ENCODE results near the gene TMEM156. TPM values are rescaled to one million over a fixed set of nuclear protein-coding genes. Genes with fewer than 3 reads are reported as not detected.
"Not testable (repeated sequence)": the region's sequence is repeated elsewhere in the genome, so short reads cannot be mapped to it uniquely, and the experiment has no call there.

The TMEM156 gene
- total RNA-seq, 1 donor from 2014 or later: not detected

GRCh38 chr4:38993683-38994082 is 38.5 kb downstream of the TMEM156 start:
- no peak for TF ChIP-seq CTCF (IDR thresholded peaks at IDR 0.05; ENCODE audit: borderline replicate concordance)
- no peak for DNase-seq
- no peaks in the 10 kb centered on the region for H3K9me3 ChIP-seq (replicated peaks)
- intact Hi-C loops (cut with micrococcal nuclease): no loop called here
- H3K27me3 ChIP-seq (ENCODE audit: low read depth): no peaks in the 10 kb centered on the region
- H3K27ac ChIP-seq (replicated peaks): no peak overlapping the region
- no peaks in the 10 kb centered on the region for H3K36me3 ChIP-seq
- no peak overlapping the region for H3K4me3 ChIP-seq
- H3K4me1 ChIP-seq: no peaks in the 10 kb centered on the region

- no peak for DNase-seq
- no peaks in the 10 kb centered on the region for H3K9me3 ChIP-seq (replicated peaks)
- H3K4me3 ChIP-seq: no peak overlapping the region
- peaks cover 13% of the 10 kb centered on the region for H3K4me1 ChIP-seq
- H3K27me3 ChIP-seq (ENCODE audit: low read depth): no peaks in the 10 kb centered on the region
- H3K27ac ChIP-seq (replicated peaks): no peak overlapping the region
- TF ChIP-seq CTCF (IDR thresholded peaks at IDR 0.05; ENCODE audit: borderline replicate concordance): no peak
- no peaks in the 10 kb centered on the region for H3K36me3 ChIP-seq
- intact Hi-C loops (cut with micrococcal nuclease): no loop called here
Observed at GRCh38 chr4:38990241-38990640, 42.0 kb downstream of the TMEM156 start.

GRCh38 chr4:38989487-38989886 is 42.7 kb downstream of the TMEM156 start:
- Histone ChIP-seq H3K4me3 (no peak overlapping the region), H3K27ac (replicated peaks) (no peak overlapping the region), H3K27me3 (ENCODE audit: low read depth) (no peaks in the 10 kb centered on the region), H3K9me3 (replicated peaks) (no peaks in the 10 kb centered on the region), H3K36me3 (no peaks in the 10 kb centered on the region), H3K4me1 (peaks cover 13% of the 10 kb centered on the region)
- intact Hi-C loops (cut with micrococcal nuclease): no loop called here
- no peak for DNase-seq
- no peak for TF ChIP-seq CTCF (IDR thresholded peaks at IDR 0.05; ENCODE audit: borderline replicate concordance)

- H3K27me3 ChIP-seq (ENCODE audit: low read depth); intact Hi-C loops (cut with micrococcal nuclease); H3K36me3 ChIP-seq; H3K9me3 ChIP-seq (replicated peaks); H3K27ac ChIP-seq (replicated peaks); H3K4me3 ChIP-seq; DNase-seq: not testable (repeated sequence)
- H3K4me1 ChIP-seq: peaks cover 13% of the 10 kb centered on the region
Observed at GRCh38 chr4:38988353-38988752, 43.9 kb downstream of the TMEM156 start.

- H3K27ac ChIP-seq (replicated peaks): peak overlapping the region; percentile 32
- H3K4me3 ChIP-seq: no peak overlapping the region
- DNase-seq: no peak
- peaks cover 13% of the 10 kb centered on the region for H3K4me1 ChIP-seq
- TF ChIP-seq CTCF (IDR thresholded peaks at IDR 0.05; ENCODE audit: borderline replicate concordance): no peak
- H3K36me3 ChIP-seq: no peaks in the 10 kb centered on the region
- no peaks in the 10 kb centered on the region for H3K9me3 ChIP-seq (replicated peaks)
- intact Hi-C loops (cut with micrococcal nuclease): no loop called here
- no peaks in the 10 kb centered on the region for H3K27me3 ChIP-seq (ENCODE audit: low read depth)
Observed at GRCh38 chr4:38987491-38987890, 44.7 kb downstream of the TMEM156 start.

GRCh38 chr4:38985410-38986100 is 46.7 kb downstream of the TMEM156 start:
- Histone ChIP-seq H3K4me3 (no peak overlapping the region), H3K9me3 (replicated peaks) (no peaks in the 10 kb centered on the region), H3K27me3 (ENCODE audit: low read depth) (no peaks in the 10 kb centered on the region), H3K4me1 (peaks cover 13% of the 10 kb centered on the region), H3K36me3 (no peaks in the 10 kb centered on the region), H3K27ac (replicated peaks) (no peak overlapping the region)
- intact Hi-C loops (cut with micrococcal nuclease): no loop called here
- TF ChIP-seq CTCF (IDR thresholded peaks at IDR 0.05; ENCODE audit: borderline replicate concordance): no peak
- no peak for DNase-seq

Data from left ventricle myocardium inferior (tissue), 1 donor.